GM18909 (cell line): ENCODE measurements around the gene COL4A2.

Experiments used
- ATAC-seq: cut with Tn5 transposase; IDR thresholded peaks from one replicate; pipeline ENCODE4 v1.9.1; 2021; ENCODE audit warnings: mild to moderate bottlenecking; ENCODE audit not compliant: unreplicated experiment, poor library complexity

Gene COL4A2

DNA sequence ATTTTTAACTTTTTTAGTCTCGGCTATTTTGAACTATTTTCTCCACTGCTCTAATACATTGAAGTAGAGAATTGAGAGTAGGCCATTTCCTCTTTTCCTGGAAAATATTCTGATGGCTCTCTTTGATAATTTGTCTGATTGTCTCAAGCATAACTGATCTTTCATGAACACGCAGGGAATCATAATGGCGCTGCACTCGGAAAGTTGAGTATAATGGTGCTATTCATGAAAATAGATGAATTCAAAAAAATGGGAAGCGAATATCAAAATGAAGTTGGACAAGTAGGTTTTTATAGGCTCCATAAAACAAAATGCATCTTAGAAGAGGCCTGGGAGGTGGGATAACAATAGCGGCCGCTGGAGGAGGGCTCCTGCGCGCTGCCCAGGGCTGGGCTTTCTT is 29.0 kb downstream of the COL4A2 start:
- ATAC-seq, result no peak

DNA sequence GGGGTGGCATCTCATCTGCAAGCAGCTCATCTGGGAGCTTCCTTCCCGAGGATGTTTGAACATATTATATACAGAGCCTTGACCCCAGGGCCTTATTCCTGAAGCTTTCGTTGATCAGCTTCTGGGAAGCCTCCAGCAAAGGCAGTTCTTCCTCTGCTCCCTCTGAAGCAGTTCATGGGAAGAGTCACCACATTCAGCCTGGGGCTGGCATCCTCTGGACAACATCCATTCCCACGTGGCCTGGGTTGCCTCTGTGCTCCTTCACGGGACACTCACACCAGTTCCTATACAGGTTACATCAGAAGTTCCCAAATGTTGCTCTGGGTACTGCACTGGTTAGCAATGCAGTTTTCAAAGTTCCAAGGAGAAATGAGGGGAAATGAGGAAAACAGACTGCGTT is 29.6 kb downstream of the COL4A2 start:
- no peak for ATAC-seq

- ATAC-seq, result no peak
These were observed 30.2 kb downstream of the COL4A2 start for GRCh38 chr13:110337247-110337646.

GRCh38 chr13:110338441-110339101 is 31.5 kb downstream of the COL4A2 start:
- no peak for ATAC-seq

DNA sequence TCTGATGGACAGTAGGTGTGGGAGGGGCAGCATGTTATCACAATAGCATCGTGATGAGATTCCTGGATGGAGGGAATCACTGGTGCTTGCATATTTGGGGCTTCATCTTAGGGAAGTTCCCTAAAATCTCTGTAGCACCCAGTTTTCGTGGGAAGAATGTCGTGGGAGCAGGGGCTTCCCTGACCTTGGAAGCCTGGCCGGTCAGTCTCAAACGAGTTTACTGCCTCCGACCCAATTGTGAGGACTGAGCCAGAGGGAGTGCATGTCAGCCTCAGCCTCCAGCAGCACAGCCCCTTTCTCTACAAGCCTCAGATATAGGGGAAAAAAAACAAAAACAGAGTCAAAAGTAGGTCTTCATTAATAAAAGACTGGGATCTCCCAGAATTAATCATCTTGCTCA is 32.2 kb downstream of the COL4A2 start:
- no peak for ATAC-seq

DNA sequence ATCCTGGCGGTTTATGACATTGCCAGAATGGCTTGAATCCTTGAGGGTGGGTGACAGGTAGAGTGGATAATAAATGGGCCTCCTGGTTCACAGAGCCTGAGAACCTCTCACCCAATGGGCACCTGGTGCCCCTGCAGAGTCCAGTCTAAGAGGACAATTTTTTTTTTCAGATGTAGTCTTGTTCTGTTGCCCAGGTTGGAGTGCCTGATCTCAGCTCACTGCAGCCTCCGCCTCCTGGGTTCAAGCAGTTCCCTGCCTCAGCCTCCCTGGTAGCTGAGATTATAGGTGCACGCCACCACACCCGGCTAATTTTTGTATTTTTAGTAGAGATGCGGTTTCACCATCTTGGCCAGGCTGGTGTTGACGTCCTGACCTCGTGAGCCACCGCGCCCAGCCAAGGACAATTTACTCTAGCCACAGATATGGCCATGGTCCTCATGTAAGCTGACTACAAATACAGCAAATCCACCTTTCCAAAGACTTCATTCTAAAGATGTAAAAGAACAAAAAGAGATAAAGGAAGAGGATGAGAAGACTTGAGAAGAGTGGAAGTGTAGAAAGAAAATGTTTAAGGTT is 33.0 kb downstream of the COL4A2 start:
- ATAC-seq, result no peak

- ATAC-seq, result peak; percentile 61
These were observed 33.8 kb downstream of the COL4A2 start for GRCh38 chr13:110340812-110341444.

- ATAC-seq, result peak; percentile 34
These were observed 34.6 kb downstream of the COL4A2 start for GRCh38 chr13:110341445-110342244.

- no peak for ATAC-seq
These were observed 35.4 kb downstream of the COL4A2 start for GRCh38 chr13:110342474-110342873.

GRCh38 chr13:110343241-110343865 is 36.3 kb downstream of the COL4A2 start:
- ATAC-seq, result no peak

DNA sequence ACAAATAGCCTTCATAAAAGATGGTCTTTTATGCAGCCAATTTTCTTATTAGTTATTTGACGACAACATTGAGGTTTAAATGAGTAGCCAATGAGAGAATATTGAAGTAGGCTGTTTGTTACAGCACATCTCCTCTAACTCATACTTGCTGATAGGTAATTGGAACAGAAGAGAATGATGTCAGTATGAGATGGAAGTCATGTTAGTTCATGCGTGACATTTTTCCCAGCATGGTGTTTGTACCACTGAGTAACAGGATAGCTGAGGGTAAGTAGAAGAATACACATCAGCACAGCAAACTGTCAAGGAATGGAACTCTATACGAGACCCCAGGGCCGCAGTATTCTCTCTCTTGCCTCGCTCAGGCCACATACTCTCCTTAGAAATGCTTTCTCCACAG is 37.2 kb downstream of the COL4A2 start:
- no peak for ATAC-seq

GRCh38 chr13:110345266-110345665 is 38.2 kb downstream of the COL4A2 start:
- ATAC-seq, result no peak

- no peak for ATAC-seq
These were observed 38.6 kb downstream of the COL4A2 start for GRCh38 chr13:110345701-110346100.

DNA sequence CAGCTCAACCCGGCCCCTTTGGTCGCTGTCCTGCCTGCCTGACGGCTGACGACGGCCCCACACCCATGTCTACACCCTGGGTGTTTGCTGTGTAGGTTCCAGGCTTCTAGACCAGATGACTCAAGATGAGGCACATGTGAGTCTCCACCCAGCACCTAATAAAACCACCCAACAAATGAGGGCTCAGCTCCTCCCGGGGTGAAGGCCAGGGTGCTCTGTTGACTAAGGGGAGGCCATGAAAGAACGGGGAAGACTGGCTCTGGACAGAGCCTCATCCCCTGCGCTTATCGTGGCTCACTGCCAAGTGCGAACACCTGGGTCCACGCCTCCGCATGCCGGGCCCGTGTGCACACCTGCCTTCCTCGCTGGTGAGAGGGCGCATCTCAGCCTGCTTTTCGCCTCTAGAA is 39.6 kb downstream of the COL4A2 start:
- no peak for ATAC-seq

GRCh38 chr13:110347088-110347487 is 40.0 kb downstream of the COL4A2 start:
- ATAC-seq, result no peak

- no peak for ATAC-seq
These were observed 40.6 kb downstream of the COL4A2 start for GRCh38 chr13:110347535-110348308.

- ATAC-seq, result no peak
These were observed 41.4 kb downstream of the COL4A2 start for GRCh38 chr13:110348309-110349105.

- ATAC-seq, result no peak
These were observed 42.2 kb downstream of the COL4A2 start for GRCh38 chr13:110349239-110349638.

- no peak for ATAC-seq
These were observed 43.0 kb downstream of the COL4A2 start for GRCh38 chr13:110350049-110350448.
